IMR-90 (cell line): Measurements from ENCODE around the gene PTPN22. TPM values are rescaled to one million over a fixed set of nuclear protein-coding genes. Genes with fewer than 3 reads are reported as not detected.

Experiments used
- ATAC-seq: fragments of 200-7000 bp; cut with Tn5 transposase; 2 replicates; pipeline ENCODE4 v1.9.1; 2020; ENCODE audit warnings: low read depth, mild to moderate bottlenecking, moderate library complexity
- BruUV-seq: library from RNA; stranded (reverse); fragments of 400-500 nt; replicated peaks from 2 replicates; lab custom pipeline; 2021; lab: Mats Ljungman, UMichigan
- CTCF ChIA-PET: fragments of 300-600 bp; formaldehyde crosslinking; extraction: SDS; loops from one replicate; lab custom pipeline; 2021; ENCODE audit warnings: antibody characterized with exemption; lab: Yijun Ruan, JAX
- POLR2A ChIA-PET: fragments of 300-600 bp; sonication (Branson Sonifier 250); formaldehyde crosslinking; loops from one replicate; lab custom pipeline; 2022; ENCODE audit warnings: antibody characterized with exemption; ENCODE audit not compliant: unreplicated experiment; lab: Charles Lee
- DNase-seq: peaks from one replicate; pipeline ENCODE4 v3.0.0; 2013
- H2AFZ ChIP-seq: replicated peaks from 2 replicates; pipeline ENCODE3; 2013; ENCODE audit warnings: low read length, mild to moderate bottlenecking; ENCODE audit not compliant: poor library complexity
- H2AK5ac ChIP-seq: 2 replicates; pipeline ENCODE4 v1.6.1; 2013; ENCODE audit warnings: low read depth, low read length, inconsistent platforms
- H2AK9ac ChIP-seq: replicated peaks from 2 replicates; pipeline ENCODE3; 2013; ENCODE audit warnings: mild to moderate bottlenecking, low read depth, low read length, moderate library complexity; ENCODE audit not compliant: poor library complexity
- H2BK120ac ChIP-seq: 2 replicates; pipeline ENCODE4 v1.6.1; 2013; ENCODE audit warnings: low read depth, low read length, inconsistent platforms
- H2BK15ac ChIP-seq: 3 replicates; pipeline ENCODE4 v1.6.1; 2013; ENCODE audit warnings: low read depth, low read length, inconsistent platforms
- H2BK20ac ChIP-seq: 2 replicates; pipeline ENCODE4 v1.6.1; 2013; ENCODE audit warnings: low read depth, mild to moderate bottlenecking, inconsistent platforms, low read length, moderate library complexity
- H2BK5ac ChIP-seq: 2 replicates; pipeline ENCODE4 v1.6.1; 2013; ENCODE audit warnings: mild to moderate bottlenecking, low read depth, low read length, inconsistent platforms; ENCODE audit not compliant: poor library complexity, severe bottlenecking
- H3K14ac ChIP-seq: replicated peaks from 2 replicates; pipeline ENCODE4 v1.6.1; 2013; ENCODE audit warnings: low read depth, low read length, inconsistent platforms
- H3K18ac ChIP-seq: 2 replicates; pipeline ENCODE4 v1.6.1; 2013; ENCODE audit warnings: low read depth, low read length, control low read depth
- H3K23ac ChIP-seq: 2 replicates; pipeline ENCODE4 v1.6.1; 2013; ENCODE audit warnings: low read depth, low read length, inconsistent platforms
- H3K27ac ChIP-seq: 2 replicates; pipeline ENCODE4 v1.5.1; 2013; ENCODE audit warnings: mild to moderate bottlenecking, control low read depth, low read length; ENCODE audit not compliant: insufficient read depth
- H3K27me3 ChIP-seq: 2 replicates; pipeline ENCODE4 v1.6.1; 2013; ENCODE audit warnings: low read length; ENCODE audit not compliant: control insufficient read depth, insufficient read depth
- H3K36me3 ChIP-seq: 2 replicates; pipeline ENCODE4 v1.6.1; 2013; ENCODE audit warnings: low read length, mixed read lengths; ENCODE audit not compliant: control insufficient read depth, insufficient read depth
- H3K4ac ChIP-seq: 2 replicates; pipeline ENCODE4 v1.6.1; 2013; ENCODE audit warnings: low read depth, low read length, inconsistent platforms
- H3K4me1 ChIP-seq: 2 replicates; pipeline ENCODE4 v1.6.1; 2013; ENCODE audit warnings: low read length, mixed read lengths; ENCODE audit not compliant: control insufficient read depth, insufficient read depth
- H3K4me2 ChIP-seq: 2 replicates; pipeline ENCODE4 v1.6.1; 2013; ENCODE audit warnings: low read depth, mild to moderate bottlenecking, control low read depth, low read length, moderate library complexity
- H3K4me3 ChIP-seq: 2 replicates; pipeline ENCODE4 v1.5.1; 2013; ENCODE audit warnings: low read depth, mild to moderate bottlenecking, control low read depth, low read length, moderate library complexity; ENCODE audit not compliant: insufficient read depth
- H3K56ac ChIP-seq: 2 replicates; pipeline ENCODE4 v1.6.1; 2013; ENCODE audit warnings: low read length, inconsistent platforms; ENCODE audit not compliant: insufficient read depth; ENCODE audit errors: extremely low read depth
- H3K79me1 ChIP-seq, 2 experiments: 2 replicates each; pipeline ENCODE4 v1.6.1; 2013; ENCODE audit warnings: low read length in 2 of 2, inconsistent platforms in 1 of 2, low read depth in 1 of 2
- H3K9ac ChIP-seq: 2 replicates; pipeline ENCODE4 v1.6.1; 2013; ENCODE audit warnings: low read depth, low read length, control low read depth
- H3K9me1 ChIP-seq: 2 replicates; pipeline ENCODE4 v1.6.1; 2013; ENCODE audit warnings: low read length, inconsistent platforms; ENCODE audit not compliant: insufficient read depth
- H3K9me3 ChIP-seq: 2 replicates; pipeline ENCODE4 v1.6.1; 2013; ENCODE audit warnings: low read length; ENCODE audit not compliant: control insufficient read depth, insufficient read depth
- H4K20me1 ChIP-seq: 2 replicates; pipeline ENCODE4 v1.6.1; 2013; ENCODE audit warnings: low read length, inconsistent platforms; ENCODE audit not compliant: insufficient read depth
- H4K5ac ChIP-seq: 2 replicates; pipeline ENCODE4 v1.6.1; 2013; ENCODE audit warnings: mild to moderate bottlenecking, low read depth, low read length, control low read depth
- H4K8ac ChIP-seq, 2 experiments: 2 replicates each; pipeline ENCODE4 v1.6.1; 2013; ENCODE audit warnings: low read depth in 2 of 2, low read length in 2 of 2, control low read depth in 1 of 2, inconsistent platforms in 1 of 2
- H4K91ac ChIP-seq: 2 replicates; pipeline ENCODE4 v1.6.1; 2013; ENCODE audit warnings: low read depth, low read length, inconsistent platforms; ENCODE audit not compliant: insufficient read depth
- BHLHE40 ChIP-seq: fragments of 150-350 bp; IDR thresholded peaks from 2 replicates; pipeline ENCODE4 v1.6.1; 2016; ENCODE audit warnings: mild to moderate bottlenecking, low read depth, low read length
- CEBPB ChIP-seq: IDR thresholded peaks from 2 replicates; pipeline ENCODE4 v1.6.1; 2012; ENCODE audit warnings: low read depth, low read length, improper control_type of control experiment
- CHD1 ChIP-seq: IDR thresholded peaks from 2 replicates; pipeline ENCODE4 v1.6.1; 2012; ENCODE audit warnings: low read depth, low read length, improper control_type of control experiment
- MAFK ChIP-seq: IDR thresholded peaks from 2 replicates; pipeline ENCODE4 v1.6.1; 2012; ENCODE audit warnings: low read depth, low read length, improper control_type of control experiment
- NFE2L2 ChIP-seq: fragments of 150-350 bp; IDR thresholded peaks from 2 replicates; pipeline ENCODE4 v1.6.1; 2016; ENCODE audit warnings: low read depth, mild to moderate bottlenecking, low read length
- RCOR1 ChIP-seq: IDR thresholded peaks from 2 replicates; pipeline ENCODE4 v1.6.1; 2012; ENCODE audit warnings: mild to moderate bottlenecking, low read length, improper control_type of control experiment; ENCODE audit not compliant: insufficient replicate concordance
- WGBS, 2 experiments: methylation state at CpG; one replicate each; pipeline versions ENCODE4 v1.1.5 to v1.1.7; 2013; ENCODE audit warnings: missing lambda C conversion rate in 2 of 2; ENCODE audit not compliant: insufficient read length in 1 of 2; ENCODE audit errors: extremely low coverage in 2 of 2; 5-methylcytosine and 5-hydroxymethylcytosine counted together
- dilution Hi-C: fragments of 300-500 bp; cut with HindIII; formaldehyde crosslinking; loops from one replicate; pipeline ENCODE4 v1.14.3; 2018; ENCODE audit warnings: low sequenced_read_pairs; ENCODE audit not compliant: unreplicated experiment
- in situ Hi-C: fragments of 300-500 bp; cut with MboI; formaldehyde crosslinking; loops from 3 replicates; pipeline ENCODE4 v1.14.3; 2019; ENCODE audit warnings: low sequenced_read_pairs, inconsistent platforms, mixed read lengths
- intact Hi-C: fragments of 100-400 bp; cut with micrococcal nuclease; formaldehyde crosslinking; loops from 2 replicates; pipeline ENCODE4 v1.10.0; 2022
- polyA plus RNA-seq, 3 experiments: library from polyadenylated mRNA; depleted of rRNA; stranded (reverse); fragments of >200 nt; gene quantifications; 2 replicates each; pipeline ENCODE4 v1.2.3, GENCODE V29; 2012; ENCODE audit warnings: low replicate concordance in 1 of 3
- total RNA-seq: library from RNA; depleted of rRNA; stranded (reverse); fragments of >200 nt; gene quantifications from 2 replicates; pipeline ENCODE4 v1.2.3, GENCODE V29; 2012
- TF ChIP-seq, protein P1 (sequence below): conservative IDR thresholded peaks from 2 replicates; pipeline ENCODE4 v1.5.1; 2012; ENCODE audit warnings: mild to moderate bottlenecking, low read depth, low read length, improper control_type of control experiment

Gene PTPN22
- total and polyA plus RNA-seq, 2 of the 4 experiments (the other 2 are of a cell fraction), result 0.14 to 0.18 TPM

DNA sequence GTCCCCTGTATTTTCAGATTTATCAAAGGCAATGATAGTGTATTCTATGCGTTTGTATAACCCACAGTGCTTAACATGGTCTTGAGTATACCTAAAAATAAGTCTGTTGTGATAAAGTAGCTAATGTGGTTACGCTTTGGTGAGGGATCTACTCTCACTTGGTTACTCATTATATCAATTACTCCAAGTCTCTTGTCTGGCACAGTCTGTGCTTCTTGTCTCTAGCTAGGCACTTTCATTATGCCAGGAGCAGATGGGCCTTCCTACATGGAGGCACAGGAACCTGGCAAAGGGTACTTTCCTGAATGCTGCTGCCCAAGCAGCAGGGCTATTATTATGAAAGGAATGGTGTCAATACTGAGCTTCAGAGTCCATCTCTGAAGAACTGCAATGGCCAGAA lies 4.2 kb upstream of the PTPN22 start:
- dilution Hi-C loops, result no loop called here
- no peak overlapping the region for H3K4me2 ChIP-seq
- H3K79me1 ChIP-seq, result no peaks in the 10 kb centered on the region
- ATAC-seq (no peak), DNase-seq (no peak)
- no peak overlapping the region for H4K5ac ChIP-seq
- H3K36me3 ChIP-seq, result no peaks in the 10 kb centered on the region
- no peak overlapping the region for H2BK15ac ChIP-seq
- in situ Hi-C loops, result no loop called here
- no TSS peak for BruUV-seq
- H2BK120ac ChIP-seq, result no peak overlapping the region
- no peak overlapping the region for H3K27ac ChIP-seq
- H3K4ac ChIP-seq, result no peak overlapping the region
- H3K18ac ChIP-seq, result no peak overlapping the region
- no peak for TF ChIP-seq CHD1
- no peak for TF ChIP-seq BHLHE40
- no peak for TF ChIP-seq RCOR1
- no peak for TF ChIP-seq MAFK
- TF ChIP-seq, protein P1, sequence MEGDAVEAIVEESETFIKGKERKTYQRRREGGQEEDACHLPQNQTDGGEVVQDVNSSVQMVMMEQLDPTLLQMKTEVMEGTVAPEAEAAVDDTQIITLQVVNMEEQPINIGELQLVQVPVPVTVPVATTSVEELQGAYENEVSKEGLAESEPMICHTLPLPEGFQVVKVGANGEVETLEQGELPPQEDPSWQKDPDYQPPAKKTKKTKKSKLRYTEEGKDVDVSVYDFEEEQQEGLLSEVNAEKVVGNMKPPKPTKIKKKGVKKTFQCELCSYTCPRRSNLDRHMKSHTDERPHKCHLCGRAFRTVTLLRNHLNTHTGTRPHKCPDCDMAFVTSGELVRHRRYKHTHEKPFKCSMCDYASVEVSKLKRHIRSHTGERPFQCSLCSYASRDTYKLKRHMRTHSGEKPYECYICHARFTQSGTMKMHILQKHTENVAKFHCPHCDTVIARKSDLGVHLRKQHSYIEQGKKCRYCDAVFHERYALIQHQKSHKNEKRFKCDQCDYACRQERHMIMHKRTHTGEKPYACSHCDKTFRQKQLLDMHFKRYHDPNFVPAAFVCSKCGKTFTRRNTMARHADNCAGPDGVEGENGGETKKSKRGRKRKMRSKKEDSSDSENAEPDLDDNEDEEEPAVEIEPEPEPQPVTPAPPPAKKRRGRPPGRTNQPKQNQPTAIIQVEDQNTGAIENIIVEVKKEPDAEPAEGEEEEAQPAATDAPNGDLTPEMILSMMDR, result no peak
- TF ChIP-seq NFE2L2, result no peak
- no peak for TF ChIP-seq CEBPB
- H3K27me3 ChIP-seq, result no peaks in the 10 kb centered on the region
- H2AFZ ChIP-seq, result no peak overlapping the region
- no peak overlapping the region for H2BK20ac ChIP-seq
- no peak overlapping the region for H2AK5ac ChIP-seq
- no peaks in the 10 kb centered on the region for H4K20me1 ChIP-seq
- H4K91ac ChIP-seq, result no peak overlapping the region
- no peak overlapping the region for H4K8ac ChIP-seq
- no peaks in the 10 kb centered on the region for H3K9me3 ChIP-seq
- H3K56ac ChIP-seq, result no peak overlapping the region; the same call in 1 of the 2 replicates
- WGBS, 2 experiments, result no CpG with 5 or more reads among the region's 2 CpGs
- no peak overlapping the region for H3K9ac ChIP-seq
- H3K9me1 ChIP-seq, result peaks cover 3% of the 10 kb centered on the region; the same call in 1 of the 2 replicates
- H3K14ac ChIP-seq, result no peak overlapping the region
- no peak overlapping the region for H3K23ac ChIP-seq
- intact Hi-C loops, result no loop called here
- no peak overlapping the region for H2AK9ac ChIP-seq
- 0 out of 2 replicates have a peak, but pooled peaks cover 2% of the 10 kb centered on the region for H3K4me1 ChIP-seq
- ChIA-PET POLR2A (no interaction called here), CTCF (no interaction called here)
- H3K4me3 ChIP-seq, result no peak overlapping the region
- H2BK5ac ChIP-seq, result no peak overlapping the region
